IMR-90 (cell line): Measurements from ENCODE around the gene SMIM10L1. TPM values are rescaled to one million over a fixed set of nuclear protein-coding genes. Genes with fewer than 3 reads are reported as not detected.

Experiments
- ATAC-seq: fragments of 200-7000 bp; cut with Tn5 transposase; 2 replicates; pipeline ENCODE4 v1.9.1; 2020; ENCODE audit warnings: low read depth, mild to moderate bottlenecking, moderate library complexity
- BruUV-seq: library from RNA; stranded (reverse); fragments of 400-500 nt; replicated peaks from 2 replicates; lab custom pipeline; 2021; lab: Mats Ljungman, UMichigan
- CTCF ChIA-PET: fragments of 300-600 bp; formaldehyde crosslinking; extraction: SDS; loops from one replicate; lab custom pipeline; 2021; ENCODE audit warnings: antibody characterized with exemption; lab: Yijun Ruan, JAX
- POLR2A ChIA-PET: fragments of 300-600 bp; sonication (Branson Sonifier 250); formaldehyde crosslinking; loops from one replicate; lab custom pipeline; 2022; ENCODE audit warnings: antibody characterized with exemption; ENCODE audit not compliant: unreplicated experiment; lab: Charles Lee
- DNase-seq: peaks from one replicate; pipeline ENCODE4 v3.0.0; 2013
- H2AFZ ChIP-seq: replicated peaks from 2 replicates; pipeline ENCODE3; 2013; ENCODE audit warnings: low read length, mild to moderate bottlenecking; ENCODE audit not compliant: poor library complexity
- H2AK5ac ChIP-seq: 2 replicates; pipeline ENCODE4 v1.6.1; 2013; ENCODE audit warnings: low read depth, low read length, inconsistent platforms
- H2AK9ac ChIP-seq: replicated peaks from 2 replicates; pipeline ENCODE3; 2013; ENCODE audit warnings: mild to moderate bottlenecking, low read depth, low read length, moderate library complexity; ENCODE audit not compliant: poor library complexity
- H2BK120ac ChIP-seq: 2 replicates; pipeline ENCODE4 v1.6.1; 2013; ENCODE audit warnings: low read depth, low read length, inconsistent platforms
- H2BK15ac ChIP-seq: 3 replicates; pipeline ENCODE4 v1.6.1; 2013; ENCODE audit warnings: low read depth, low read length, inconsistent platforms
- H2BK20ac ChIP-seq: 2 replicates; pipeline ENCODE4 v1.6.1; 2013; ENCODE audit warnings: low read depth, mild to moderate bottlenecking, inconsistent platforms, low read length, moderate library complexity
- H2BK5ac ChIP-seq: 2 replicates; pipeline ENCODE4 v1.6.1; 2013; ENCODE audit warnings: mild to moderate bottlenecking, low read depth, low read length, inconsistent platforms; ENCODE audit not compliant: poor library complexity, severe bottlenecking
- H3K14ac ChIP-seq: replicated peaks from 2 replicates; pipeline ENCODE4 v1.6.1; 2013; ENCODE audit warnings: low read depth, low read length, inconsistent platforms
- H3K18ac ChIP-seq: 2 replicates; pipeline ENCODE4 v1.6.1; 2013; ENCODE audit warnings: low read depth, low read length, control low read depth
- H3K23ac ChIP-seq: 2 replicates; pipeline ENCODE4 v1.6.1; 2013; ENCODE audit warnings: low read depth, low read length, inconsistent platforms
- H3K27ac ChIP-seq: 2 replicates; pipeline ENCODE4 v1.5.1; 2013; ENCODE audit warnings: mild to moderate bottlenecking, control low read depth, low read length; ENCODE audit not compliant: insufficient read depth
- H3K27me3 ChIP-seq: 2 replicates; pipeline ENCODE4 v1.6.1; 2013; ENCODE audit warnings: low read length; ENCODE audit not compliant: control insufficient read depth, insufficient read depth
- H3K36me3 ChIP-seq: 2 replicates; pipeline ENCODE4 v1.6.1; 2013; ENCODE audit warnings: low read length, mixed read lengths; ENCODE audit not compliant: control insufficient read depth, insufficient read depth
- H3K4ac ChIP-seq: 2 replicates; pipeline ENCODE4 v1.6.1; 2013; ENCODE audit warnings: low read depth, low read length, inconsistent platforms
- H3K4me1 ChIP-seq: 2 replicates; pipeline ENCODE4 v1.6.1; 2013; ENCODE audit warnings: low read length, mixed read lengths; ENCODE audit not compliant: control insufficient read depth, insufficient read depth
- H3K4me2 ChIP-seq: 2 replicates; pipeline ENCODE4 v1.6.1; 2013; ENCODE audit warnings: low read depth, mild to moderate bottlenecking, control low read depth, low read length, moderate library complexity
- H3K4me3 ChIP-seq: 2 replicates; pipeline ENCODE4 v1.5.1; 2013; ENCODE audit warnings: low read depth, mild to moderate bottlenecking, control low read depth, low read length, moderate library complexity; ENCODE audit not compliant: insufficient read depth
- H3K56ac ChIP-seq: 2 replicates; pipeline ENCODE4 v1.6.1; 2013; ENCODE audit warnings: low read length, inconsistent platforms; ENCODE audit not compliant: insufficient read depth; ENCODE audit errors: extremely low read depth
- H3K79me1 ChIP-seq, 2 experiments: 2 replicates each; pipeline ENCODE4 v1.6.1; 2013; ENCODE audit warnings: low read length in 2 of 2, inconsistent platforms in 1 of 2, low read depth in 1 of 2
- H3K9ac ChIP-seq: 2 replicates; pipeline ENCODE4 v1.6.1; 2013; ENCODE audit warnings: low read depth, low read length, control low read depth
- H3K9me1 ChIP-seq: 2 replicates; pipeline ENCODE4 v1.6.1; 2013; ENCODE audit warnings: low read length, inconsistent platforms; ENCODE audit not compliant: insufficient read depth
- H3K9me3 ChIP-seq: 2 replicates; pipeline ENCODE4 v1.6.1; 2013; ENCODE audit warnings: low read length; ENCODE audit not compliant: control insufficient read depth, insufficient read depth
- H4K20me1 ChIP-seq: 2 replicates; pipeline ENCODE4 v1.6.1; 2013; ENCODE audit warnings: low read length, inconsistent platforms; ENCODE audit not compliant: insufficient read depth
- H4K5ac ChIP-seq: 2 replicates; pipeline ENCODE4 v1.6.1; 2013; ENCODE audit warnings: mild to moderate bottlenecking, low read depth, low read length, control low read depth
- H4K8ac ChIP-seq, 2 experiments: 2 replicates each; pipeline ENCODE4 v1.6.1; 2013; ENCODE audit warnings: low read depth in 2 of 2, low read length in 2 of 2, control low read depth in 1 of 2, inconsistent platforms in 1 of 2
- H4K91ac ChIP-seq: 2 replicates; pipeline ENCODE4 v1.6.1; 2013; ENCODE audit warnings: low read depth, low read length, inconsistent platforms; ENCODE audit not compliant: insufficient read depth
- BHLHE40 ChIP-seq: fragments of 150-350 bp; IDR thresholded peaks from 2 replicates; pipeline ENCODE4 v1.6.1; 2016; ENCODE audit warnings: mild to moderate bottlenecking, low read depth, low read length
- CTCF ChIP-seq: conservative IDR thresholded peaks from 2 replicates; pipeline ENCODE4 v1.5.1; 2012; ENCODE audit warnings: mild to moderate bottlenecking, low read depth, low read length, improper control_type of control experiment
- FOS ChIP-seq: fragments of 150-350 bp; IDR thresholded peaks from 2 replicates; pipeline ENCODE4 v1.6.1; 2016; ENCODE audit warnings: low read depth, low read length
- MAZ ChIP-seq: IDR thresholded peaks from 2 replicates; pipeline ENCODE4 v1.6.1; 2012; ENCODE audit warnings: low read depth, mild to moderate bottlenecking, low read length, improper control_type of control experiment, moderate library complexity, borderline replicate concordance
- POLR2A ChIP-seq: IDR thresholded peaks from 2 replicates; pipeline ENCODE4 v1.6.1; 2012; ENCODE audit warnings: mild to moderate bottlenecking, low read depth, low read length
- RAD21 ChIP-seq: IDR thresholded peaks from 2 replicates; pipeline ENCODE4 v1.6.1; 2012; ENCODE audit warnings: low read length, improper control_type of control experiment
- RFX5 ChIP-seq: IDR thresholded peaks from 2 replicates; pipeline ENCODE4 v1.8.0; 2012; ENCODE audit warnings: low read depth, mild to moderate bottlenecking, low read length, moderate library complexity
- SMC3 ChIP-seq: fragments of 150-350 bp; IDR thresholded peaks from 2 replicates; pipeline ENCODE4 v1.6.1; 2016; ENCODE audit warnings: low read depth, mild to moderate bottlenecking, antibody characterized with exemption, low read length, moderate library complexity
- dilution Hi-C: fragments of 300-500 bp; cut with HindIII; formaldehyde crosslinking; loops from one replicate; pipeline ENCODE4 v1.14.3; 2018; ENCODE audit warnings: low sequenced_read_pairs; ENCODE audit not compliant: unreplicated experiment
- in situ Hi-C: fragments of 300-500 bp; cut with MboI; formaldehyde crosslinking; loops from 3 replicates; pipeline ENCODE4 v1.14.3; 2019; ENCODE audit warnings: low sequenced_read_pairs, inconsistent platforms, mixed read lengths
- intact Hi-C: fragments of 100-400 bp; cut with micrococcal nuclease; formaldehyde crosslinking; loops from 2 replicates; pipeline ENCODE4 v1.10.0; 2022
- polyA plus RNA-seq, 3 experiments: library from polyadenylated mRNA; depleted of rRNA; stranded (reverse); fragments of >200 nt; gene quantifications; 2 replicates each; pipeline ENCODE4 v1.2.3, GENCODE V29; 2012; ENCODE audit warnings: low replicate concordance in 1 of 3
- total RNA-seq: library from RNA; depleted of rRNA; stranded (reverse); fragments of >200 nt; gene quantifications from 2 replicates; pipeline ENCODE4 v1.2.3, GENCODE V29; 2012

The SMIM10L1 gene
- total and polyA plus RNA-seq, 2 of the 4 experiments (the other 2 are of a cell fraction) = 2.7 to 4.5 TPM

- TF ChIP-seq FOS = no peak
- TF ChIP-seq BHLHE40 = no peak
- no peak for TF ChIP-seq POLR2A
- TF ChIP-seq CTCF = no peak
- no peak for TF ChIP-seq RFX5
- no peak for TF ChIP-seq RAD21
- no peak for TF ChIP-seq MAZ
- TF ChIP-seq SMC3 = no peak
- H2AK9ac ChIP-seq = no peak overlapping the region
- H3K4ac ChIP-seq = no peak overlapping the region
- no peak for ATAC-seq
- no peaks in the 10 kb centered on the region for H3K4me1 ChIP-seq
- H3K36me3 ChIP-seq = no peaks in the 10 kb centered on the region
- no peak overlapping the region for H3K14ac ChIP-seq
- no peaks in the 10 kb centered on the region for H4K20me1 ChIP-seq
- H3K79me1 ChIP-seq = no peaks in the 10 kb centered on the region; a peak in 1 of 4 replicates
- no TSS peak for BruUV-seq
- H4K8ac ChIP-seq = no peak overlapping the region
- H2BK120ac ChIP-seq = no peak overlapping the region
- no peak for DNase-seq
- H3K27ac ChIP-seq = no peak overlapping the region
- no peak overlapping the region for H3K23ac ChIP-seq
- H3K56ac ChIP-seq = no peak overlapping the region
- H3K9me1 ChIP-seq = no peaks in the 10 kb centered on the region
- H2BK5ac ChIP-seq = no peak overlapping the region
- no peak overlapping the region for H4K91ac ChIP-seq
- H3K9me3 ChIP-seq = no peaks in the 10 kb centered on the region
- no peak overlapping the region for H3K4me2 ChIP-seq
- H3K4me3 ChIP-seq = no peak overlapping the region
- H3K9ac ChIP-seq = no peak overlapping the region
- intact Hi-C loops = no loop called here
- H4K5ac ChIP-seq = no peak overlapping the region
- H3K27me3 ChIP-seq = no peaks in the 10 kb centered on the region
- dilution Hi-C loops = loop anchor here (25.0 kb wide), 1 partner anchor 395 kb away; no protein-coding TSS in a partner anchor
- H2AFZ ChIP-seq = no peak overlapping the region
- no peak overlapping the region for H2AK5ac ChIP-seq
- ChIA-PET POLR2A (no interaction called here), CTCF (interaction anchor here (0.6 kb wide), 1 partner anchor 11 kb away, joined by 3 read pairs; no protein-coding TSS in a partner anchor)
- H3K18ac ChIP-seq = no peak overlapping the region
- in situ Hi-C loops = no loop called here
- H2BK15ac ChIP-seq = no peak overlapping the region
- no peak overlapping the region for H2BK20ac ChIP-seq
These were observed 11.5 kb downstream of the SMIM10L1 start for GRCh38 chr12:11182529-11182928.
